ENCODE measurements around the gene CSMD2.

CSMD2 gene

DNA sequence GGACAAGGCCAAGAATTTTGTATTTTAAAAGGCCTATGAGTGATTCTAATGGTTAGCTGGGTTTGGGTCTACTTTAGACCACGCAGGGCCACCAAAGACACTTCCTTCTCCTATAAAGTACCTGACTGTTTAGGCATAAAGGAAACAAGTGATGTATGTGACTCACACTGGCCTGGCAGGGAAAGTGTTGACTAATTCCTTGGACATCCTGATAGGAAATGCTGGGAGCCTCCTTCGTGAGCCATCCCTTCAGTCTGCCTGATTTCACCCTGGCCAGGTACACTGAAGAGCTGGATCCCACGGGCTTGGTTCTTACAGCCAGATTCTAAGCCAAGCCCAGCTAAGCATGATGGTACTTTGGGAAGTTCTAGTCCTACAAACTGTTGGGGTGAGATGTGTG is 401.6 kb downstream of the CSMD2 start:
- H3K4me3 ChIP-seq (ENCODE audit: low read depth, low read length): no peak overlapping the region
- TF ChIP-seq, protein P1, sequence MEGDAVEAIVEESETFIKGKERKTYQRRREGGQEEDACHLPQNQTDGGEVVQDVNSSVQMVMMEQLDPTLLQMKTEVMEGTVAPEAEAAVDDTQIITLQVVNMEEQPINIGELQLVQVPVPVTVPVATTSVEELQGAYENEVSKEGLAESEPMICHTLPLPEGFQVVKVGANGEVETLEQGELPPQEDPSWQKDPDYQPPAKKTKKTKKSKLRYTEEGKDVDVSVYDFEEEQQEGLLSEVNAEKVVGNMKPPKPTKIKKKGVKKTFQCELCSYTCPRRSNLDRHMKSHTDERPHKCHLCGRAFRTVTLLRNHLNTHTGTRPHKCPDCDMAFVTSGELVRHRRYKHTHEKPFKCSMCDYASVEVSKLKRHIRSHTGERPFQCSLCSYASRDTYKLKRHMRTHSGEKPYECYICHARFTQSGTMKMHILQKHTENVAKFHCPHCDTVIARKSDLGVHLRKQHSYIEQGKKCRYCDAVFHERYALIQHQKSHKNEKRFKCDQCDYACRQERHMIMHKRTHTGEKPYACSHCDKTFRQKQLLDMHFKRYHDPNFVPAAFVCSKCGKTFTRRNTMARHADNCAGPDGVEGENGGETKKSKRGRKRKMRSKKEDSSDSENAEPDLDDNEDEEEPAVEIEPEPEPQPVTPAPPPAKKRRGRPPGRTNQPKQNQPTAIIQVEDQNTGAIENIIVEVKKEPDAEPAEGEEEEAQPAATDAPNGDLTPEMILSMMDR (IDR thresholded peaks at IDR 0.05; ENCODE audit: low read depth, low read length, missing control alignments): no peak
- no peak for DNase-seq (ENCODE audit: low read depth)

DNA sequence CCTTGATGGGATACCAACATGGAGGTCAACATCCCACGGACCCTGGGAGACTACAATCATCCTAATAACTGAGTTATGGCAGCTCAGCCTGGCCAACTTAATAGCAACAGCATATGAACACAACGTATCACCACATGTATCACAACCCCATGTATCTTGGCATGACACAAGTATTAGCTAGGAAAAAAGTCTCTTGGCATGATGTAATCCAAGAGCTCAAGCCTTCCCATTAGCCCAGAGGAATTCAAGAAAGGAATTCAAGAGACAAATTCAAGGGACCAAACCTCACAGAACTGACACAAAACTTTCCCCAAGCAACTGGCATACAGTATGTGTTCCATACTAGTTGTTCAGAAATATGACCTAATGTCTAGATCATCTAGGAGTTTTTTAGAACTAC is 402.1 kb downstream of the CSMD2 start:
- no peak overlapping the region for H3K4me3 ChIP-seq (ENCODE audit: low read depth, low read length)
- TF ChIP-seq, protein P1 (IDR thresholded peaks at IDR 0.05; ENCODE audit: low read depth, low read length, missing control alignments): no peak
- no peak for DNase-seq (ENCODE audit: low read depth)

DNA sequence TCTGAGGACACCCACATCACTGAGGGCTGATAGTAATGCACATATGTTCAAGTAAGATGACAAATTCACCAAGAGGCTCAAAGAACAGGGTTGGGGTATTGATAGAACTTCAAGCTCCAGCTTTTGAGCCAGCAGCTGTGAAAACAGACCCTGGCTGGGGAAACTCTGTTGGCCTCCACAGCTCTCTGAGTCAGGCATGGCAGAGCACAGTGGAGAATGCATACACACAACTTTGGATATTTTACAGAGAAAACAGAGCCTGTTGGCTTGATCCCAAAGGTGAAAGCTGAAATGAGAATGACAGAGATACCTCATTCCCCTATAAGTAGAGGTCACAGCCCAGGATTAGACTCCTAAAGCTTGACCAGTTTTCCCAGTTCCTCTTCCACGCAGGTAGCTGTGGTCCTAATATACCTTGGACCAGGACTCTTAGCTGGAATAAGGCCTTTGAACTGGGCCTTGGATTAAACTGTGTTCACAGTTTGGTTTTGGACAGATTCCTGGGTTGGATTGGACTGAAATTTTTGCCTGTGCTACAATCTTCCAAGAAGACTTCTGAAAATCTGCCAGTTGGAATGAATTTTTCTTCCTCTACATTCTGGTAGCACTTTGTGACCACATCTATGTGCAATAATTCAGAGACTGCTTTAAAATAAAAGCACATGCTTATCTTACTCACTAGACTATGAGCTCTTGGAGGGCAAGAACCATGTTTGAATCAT is 402.8 kb downstream of the CSMD2 start:
- DNase-seq (ENCODE audit: low read depth): no peak
- TF ChIP-seq, protein P1 (IDR thresholded peaks at IDR 0.05; ENCODE audit: low read depth, low read length, missing control alignments): no peak
- H3K4me3 ChIP-seq (ENCODE audit: low read depth, low read length): no peak overlapping the region

DNA sequence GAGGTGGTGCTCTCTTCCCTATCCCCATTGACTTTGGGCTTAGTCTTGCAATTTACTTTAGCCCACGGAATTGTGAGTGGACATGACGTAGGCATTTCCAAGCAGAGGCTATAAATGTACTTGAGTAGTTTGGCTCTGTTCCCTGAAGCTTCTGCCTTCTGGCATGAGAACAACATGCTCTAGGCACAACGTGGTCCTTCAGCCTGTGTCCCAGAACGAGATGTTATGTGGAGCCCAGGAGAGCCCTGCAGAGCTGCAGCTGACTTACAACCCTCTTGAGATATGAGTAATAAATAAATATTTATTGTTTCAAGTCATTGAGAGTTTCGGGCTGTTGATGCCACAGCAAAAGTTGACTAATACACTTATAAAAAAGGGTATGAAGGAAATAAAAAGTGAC is 406.3 kb downstream of the CSMD2 start:
- H3K4me3 ChIP-seq (ENCODE audit: low read depth, low read length): no peak overlapping the region
- TF ChIP-seq, protein P1 (IDR thresholded peaks at IDR 0.05; ENCODE audit: low read depth, low read length, missing control alignments): no peak
- no peak for DNase-seq (ENCODE audit: low read depth)

DNA sequence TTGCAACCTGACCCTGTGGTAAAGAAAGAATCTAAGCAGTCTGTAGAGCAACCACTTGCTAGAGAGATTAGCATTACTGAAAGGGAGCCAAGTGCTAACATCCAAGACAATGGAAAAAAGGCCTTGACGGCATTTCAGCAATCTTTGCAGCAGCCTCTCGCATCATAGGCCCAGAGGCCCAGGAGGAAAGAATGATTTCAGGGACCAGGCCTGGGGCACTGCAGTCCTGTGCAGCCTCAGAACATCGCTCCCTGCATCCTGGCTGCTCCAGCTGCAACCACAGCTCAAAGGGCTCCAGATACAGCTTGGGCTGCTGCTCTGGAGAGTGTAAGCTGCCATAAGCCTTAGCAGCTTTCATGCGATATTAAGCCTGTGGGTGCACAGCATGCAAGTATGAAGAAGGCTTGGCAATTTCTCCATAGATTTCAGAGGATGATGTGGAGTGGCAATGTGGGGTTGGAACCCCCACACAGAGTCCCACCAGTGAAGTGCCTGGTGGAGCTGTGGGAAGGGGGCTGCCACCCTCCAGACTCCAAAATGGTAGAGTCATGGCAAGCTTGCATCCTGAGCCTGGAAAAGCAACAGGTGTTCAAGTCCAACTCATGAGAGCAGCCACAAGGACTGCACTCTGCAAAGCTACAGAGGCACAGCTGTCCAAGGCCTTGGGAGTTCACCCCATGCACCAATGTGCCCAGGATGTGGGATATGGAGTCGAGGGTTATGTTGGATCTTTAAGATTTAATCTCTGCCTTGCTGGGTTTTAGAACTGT is 411.8 kb downstream of the CSMD2 start:
- DNase-seq (ENCODE audit: low read depth): no peak
- no peak overlapping the region for H3K4me3 ChIP-seq (ENCODE audit: low read depth, low read length)
- TF ChIP-seq, protein P1 (IDR thresholded peaks at IDR 0.05; ENCODE audit: low read depth, low read length, missing control alignments): no peak

DNA sequence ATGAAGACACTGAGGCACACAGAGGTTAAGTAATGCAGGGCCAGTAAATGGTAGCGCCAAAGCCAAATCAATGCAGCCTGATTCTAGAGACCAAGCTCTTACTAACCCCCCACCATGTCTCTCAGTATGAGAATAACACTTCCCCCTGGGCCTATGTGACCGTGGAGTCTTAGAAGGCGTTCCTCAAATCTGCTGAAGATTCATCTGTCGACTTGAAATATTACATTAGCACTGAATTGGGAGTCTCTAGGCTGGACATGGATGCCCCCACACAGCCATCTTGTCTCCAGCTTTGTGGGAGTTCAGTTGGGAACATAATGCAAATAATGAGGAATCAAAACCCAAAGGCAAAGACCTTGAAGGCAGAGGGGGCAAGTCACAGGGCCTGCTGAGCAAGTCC is 419.1 kb downstream of the CSMD2 start:
- TF ChIP-seq, protein P1 (IDR thresholded peaks at IDR 0.05; ENCODE audit: low read depth, low read length, missing control alignments): no peak
- H3K4me3 ChIP-seq (ENCODE audit: low read depth, low read length): no peak overlapping the region
- no peak for DNase-seq (ENCODE audit: low read depth)
